HG02763 (cell line): ENCODE measurements around the gene PRKCSH.

Source experiments
- ATAC-seq: cut with Tn5 transposase; IDR thresholded peaks from one replicate; pipeline ENCODE4 v1.9.1; 2021; ENCODE audit warnings: mild to moderate bottlenecking, moderate library complexity; ENCODE audit not compliant: unreplicated experiment

PRKCSH gene

DNA sequence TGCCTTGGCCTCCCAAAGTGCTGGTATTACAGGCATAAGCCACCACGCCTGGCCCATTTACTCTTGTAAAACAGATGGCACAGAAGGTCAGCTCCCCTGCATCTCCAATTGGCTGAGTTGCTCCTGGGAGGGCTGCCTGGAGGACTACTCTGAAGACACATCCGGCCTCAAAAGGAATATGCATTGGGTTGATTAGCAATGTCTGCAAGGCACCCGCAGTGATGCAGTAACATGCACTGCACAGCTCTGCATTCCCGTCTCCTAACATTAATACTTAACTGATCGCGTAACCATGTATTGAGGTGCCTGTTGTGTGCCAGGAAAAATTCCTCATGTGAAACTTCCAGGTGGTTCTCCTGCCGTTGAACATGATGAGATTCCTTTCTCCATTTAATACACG, 40.4 kb downstream of the PRKCSH start:
- no peak for ATAC-seq

DNA sequence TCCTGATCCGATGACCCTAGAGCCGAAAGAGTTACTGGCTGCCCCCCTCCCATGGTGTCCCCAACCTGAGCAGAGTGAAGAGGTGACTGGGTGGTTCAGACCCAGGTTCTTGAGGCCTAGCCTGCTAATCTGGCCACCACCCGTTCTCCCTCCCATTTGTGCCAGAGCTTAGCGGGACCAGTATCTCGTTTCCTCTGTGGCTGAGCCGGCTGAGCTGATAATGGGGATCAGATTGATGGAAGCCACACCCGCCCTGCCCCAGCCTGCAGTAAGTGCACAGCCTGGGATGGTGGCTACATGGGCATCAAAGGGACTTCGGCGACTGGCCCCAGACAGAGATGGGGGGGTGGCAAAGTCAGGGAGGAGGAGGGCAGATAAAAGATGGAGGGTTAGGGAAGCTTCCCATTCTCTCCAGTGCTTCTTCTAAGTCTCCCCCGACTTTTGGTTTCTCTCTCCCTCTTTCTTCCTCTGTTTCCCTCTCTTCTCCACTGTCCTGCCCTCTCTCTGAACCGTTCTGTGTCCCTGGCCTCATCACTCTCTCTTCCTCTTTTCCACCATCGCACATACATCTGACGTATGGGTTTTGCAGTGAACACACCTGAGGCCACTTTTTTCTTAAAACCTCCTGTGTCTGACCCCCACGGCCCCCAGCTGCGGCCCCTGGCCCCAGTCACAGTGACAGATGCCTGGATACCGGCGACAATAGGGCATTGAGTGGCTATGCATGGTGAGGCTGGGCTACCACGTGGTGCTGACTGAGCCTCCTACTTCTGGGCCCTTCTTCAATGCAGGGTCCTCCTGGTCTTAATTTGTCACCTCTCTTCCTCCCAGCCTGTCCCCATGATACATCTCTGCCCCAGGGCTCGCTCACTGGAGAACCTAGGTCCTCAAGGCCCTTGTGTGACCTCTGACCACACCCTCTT, 43.0 kb downstream of the PRKCSH start:
- ATAC-seq, result no peak

DNA sequence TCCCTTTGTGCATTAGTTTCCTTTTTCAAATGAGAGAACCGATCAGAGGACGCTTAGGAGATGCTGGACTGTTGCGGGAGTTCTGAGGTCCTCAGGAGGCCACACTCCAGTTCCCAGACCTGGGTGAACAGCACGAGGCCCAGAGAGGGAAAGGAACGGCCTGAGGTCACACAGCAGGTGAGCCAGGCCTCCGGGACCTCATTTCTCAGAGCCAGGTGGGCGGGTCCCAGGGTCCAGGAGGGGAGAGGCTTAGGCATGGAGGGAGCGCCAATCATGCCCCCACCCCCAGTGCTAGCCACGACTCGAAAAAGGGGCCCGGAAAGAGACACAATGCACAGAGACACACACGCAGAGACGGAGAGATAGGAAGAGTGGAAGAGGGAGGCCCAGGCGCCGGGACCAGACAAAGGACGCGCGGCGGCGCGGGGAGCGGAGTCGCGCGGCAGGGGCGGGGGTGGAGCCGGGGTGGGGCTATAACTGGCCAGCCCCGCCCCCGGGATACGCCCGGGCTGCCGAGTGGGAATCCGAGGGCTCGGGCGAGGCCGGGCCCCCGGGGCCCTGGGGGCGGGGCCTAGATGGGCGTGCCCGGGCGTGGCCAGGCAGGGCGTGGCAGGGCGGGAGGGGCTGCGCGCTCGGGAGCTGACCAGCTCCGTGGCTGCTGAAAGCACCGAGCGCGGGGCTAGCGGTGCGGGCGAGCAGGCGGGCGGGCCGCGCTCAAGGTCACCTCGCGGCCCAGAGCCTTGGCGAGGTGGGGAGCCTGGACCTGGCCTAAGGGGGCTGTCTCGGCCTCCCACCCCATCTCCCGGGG, 43.9 kb downstream of the PRKCSH start:
- ATAC-seq, result no peak

DNA sequence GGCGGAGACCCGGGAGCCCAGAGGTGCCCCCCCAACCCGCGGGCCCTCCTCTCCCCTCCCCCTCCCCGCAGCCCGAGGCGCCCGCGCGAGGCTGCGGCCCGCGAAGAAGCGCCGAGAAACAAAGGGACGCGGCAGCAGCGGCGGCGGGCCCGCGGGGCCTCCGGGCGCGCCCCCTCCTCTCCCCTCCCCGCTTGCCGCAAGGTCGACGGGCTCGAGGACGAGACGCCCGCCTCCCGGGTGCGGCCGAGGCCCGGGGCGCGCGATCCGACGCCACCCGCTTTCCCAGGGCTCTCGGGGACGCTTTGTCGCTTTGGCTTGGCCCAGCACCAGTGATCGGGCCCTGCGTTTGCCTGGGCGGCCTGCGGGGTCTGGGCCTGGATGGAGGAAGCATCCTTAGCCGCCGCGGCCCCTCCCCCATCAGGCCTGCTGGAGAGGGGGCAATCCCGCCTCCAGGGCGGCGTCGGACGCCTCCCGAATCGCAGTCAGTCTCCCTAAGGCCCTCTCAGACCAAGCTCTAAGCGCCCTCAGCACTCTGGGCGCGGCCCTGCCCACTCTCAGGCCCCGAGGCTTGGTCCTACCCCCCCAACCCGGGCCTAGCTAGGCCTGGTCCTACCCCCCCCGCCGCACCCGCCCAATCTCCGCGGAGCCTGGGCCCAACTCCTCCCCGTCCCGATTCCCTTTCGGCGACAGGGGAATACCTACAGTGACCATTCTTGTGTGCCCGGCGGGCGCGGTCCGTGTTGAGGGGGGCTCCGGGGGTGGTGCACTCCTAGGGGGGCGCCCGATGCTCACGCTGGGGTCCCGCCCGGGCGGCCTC, 44.7 kb downstream of the PRKCSH start:
- no peak for ATAC-seq

DNA sequence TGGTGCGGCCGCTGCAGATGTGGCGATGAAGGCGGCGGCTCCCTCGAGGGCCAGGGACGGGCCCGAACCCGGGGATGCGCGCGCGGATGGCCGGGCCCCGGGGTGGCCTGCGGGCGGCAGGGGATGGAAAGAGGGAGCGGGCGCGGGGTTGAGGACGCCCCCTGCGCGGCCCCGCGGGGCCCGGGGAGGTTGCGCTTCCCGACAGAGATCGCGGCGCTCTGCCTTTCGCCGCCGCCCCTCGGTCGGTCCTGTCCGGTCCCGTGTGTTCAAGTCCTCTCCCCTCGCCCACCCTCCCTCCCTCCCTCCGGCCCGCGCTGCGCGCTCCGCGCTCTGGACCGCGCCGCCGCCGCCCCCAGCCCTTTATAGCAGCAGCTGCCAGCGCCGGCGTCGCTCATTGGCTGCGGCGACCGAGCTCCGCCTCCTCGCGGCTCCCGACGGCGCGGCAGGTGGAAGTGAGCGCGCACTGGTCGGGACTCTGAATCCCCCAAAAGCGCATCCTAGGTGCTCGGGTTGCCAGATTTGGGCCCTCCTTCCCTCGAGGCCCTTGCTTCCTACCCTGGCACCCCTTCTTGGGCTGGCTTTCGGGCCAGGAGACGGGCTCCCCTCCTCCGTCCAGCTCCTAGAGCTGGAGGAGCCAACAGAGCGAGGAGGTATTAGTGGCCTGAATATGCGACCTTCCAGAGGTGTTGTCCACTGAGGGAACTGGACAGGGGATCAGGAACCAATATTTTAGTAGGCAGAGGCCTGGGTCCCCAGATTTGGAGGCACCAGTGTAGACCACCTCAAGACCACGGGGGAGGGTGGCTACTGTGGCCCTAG, 45.5 kb downstream of the PRKCSH start, which contains the start of gene ELAVL3:
ELAVL3 (minus strand) TSS at position 332 of the 819 bp plus-strand sequence. CDS start 438 bp downstream, outside the sequence.
- ATAC-seq, result no peak

DNA sequence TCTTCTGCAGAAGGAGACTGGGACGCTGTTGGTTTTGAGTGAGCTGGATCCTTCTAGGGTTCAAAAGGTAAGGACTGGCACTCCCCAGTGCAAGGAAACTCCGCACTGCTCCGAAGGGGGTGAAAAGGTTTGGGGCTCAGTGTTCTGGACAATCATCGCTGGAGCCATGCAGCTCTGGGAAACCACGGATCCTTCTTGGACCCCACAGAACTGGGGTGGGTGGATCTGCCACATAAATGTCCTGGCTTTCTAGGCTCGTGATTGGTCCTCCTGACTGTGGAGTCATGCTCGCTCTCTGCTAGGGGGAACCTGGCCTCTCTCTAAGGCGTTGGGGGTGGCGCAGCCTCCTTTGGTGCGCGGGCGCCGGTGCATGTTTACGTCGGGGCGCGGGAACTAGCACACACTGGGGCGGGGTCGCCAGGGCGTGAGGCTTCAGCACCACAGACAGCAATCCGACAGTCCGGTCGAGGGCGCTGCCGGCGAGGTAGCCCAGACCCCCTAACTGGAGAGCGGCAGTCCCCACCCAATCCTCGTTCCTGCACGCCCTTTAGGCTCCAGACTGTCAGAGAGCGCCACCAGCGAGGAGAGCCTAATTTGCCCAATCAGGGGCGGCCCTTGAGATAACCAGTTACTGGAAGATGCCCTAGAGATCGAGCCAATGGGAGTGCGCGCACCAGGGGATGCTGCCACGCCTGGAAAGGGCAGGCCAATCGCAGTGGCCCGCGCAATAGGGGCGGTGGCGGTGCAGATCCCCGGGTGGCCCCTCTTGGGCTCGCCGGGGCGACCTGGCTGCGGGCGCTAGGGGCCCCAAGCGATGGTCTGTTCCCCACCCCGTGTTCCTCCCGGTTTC, 46.3 kb downstream of the PRKCSH start:
- ATAC-seq, result peak; percentile 63

DNA sequence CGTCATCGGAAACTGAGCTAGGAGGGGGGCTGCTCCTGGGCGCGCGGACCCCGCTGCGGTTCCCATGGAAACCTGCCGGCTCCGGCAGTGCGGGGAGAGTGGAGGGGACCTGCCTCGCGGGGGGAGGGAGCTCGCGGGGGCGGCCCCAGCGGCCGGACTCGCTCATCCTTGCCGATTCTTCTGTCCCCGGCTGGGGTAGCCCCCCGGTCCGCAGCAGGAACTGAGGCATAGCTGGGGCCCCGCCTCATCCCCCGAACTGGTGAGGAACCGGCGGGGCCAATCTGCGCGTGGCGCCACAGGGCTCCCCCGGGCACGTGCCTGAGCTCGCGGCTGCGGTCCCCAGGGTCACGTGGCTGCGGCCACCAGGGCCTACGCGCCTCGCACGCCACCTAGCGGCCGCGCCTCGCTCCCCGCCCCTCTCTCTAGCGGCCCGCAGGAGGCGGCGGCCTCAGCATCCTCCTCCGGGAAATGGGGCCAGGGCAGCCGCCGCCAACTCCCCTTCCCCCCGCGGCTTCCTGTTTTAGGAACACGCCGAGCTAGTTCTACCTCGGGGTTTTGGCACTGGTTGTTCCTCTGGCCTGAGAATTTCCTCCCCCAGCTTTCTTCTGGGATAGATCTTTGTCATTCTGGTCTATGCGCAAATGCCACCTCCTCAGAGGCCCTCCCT, 47.1 kb downstream of the PRKCSH start:
- ATAC-seq, result peak; percentile 70

DNA sequence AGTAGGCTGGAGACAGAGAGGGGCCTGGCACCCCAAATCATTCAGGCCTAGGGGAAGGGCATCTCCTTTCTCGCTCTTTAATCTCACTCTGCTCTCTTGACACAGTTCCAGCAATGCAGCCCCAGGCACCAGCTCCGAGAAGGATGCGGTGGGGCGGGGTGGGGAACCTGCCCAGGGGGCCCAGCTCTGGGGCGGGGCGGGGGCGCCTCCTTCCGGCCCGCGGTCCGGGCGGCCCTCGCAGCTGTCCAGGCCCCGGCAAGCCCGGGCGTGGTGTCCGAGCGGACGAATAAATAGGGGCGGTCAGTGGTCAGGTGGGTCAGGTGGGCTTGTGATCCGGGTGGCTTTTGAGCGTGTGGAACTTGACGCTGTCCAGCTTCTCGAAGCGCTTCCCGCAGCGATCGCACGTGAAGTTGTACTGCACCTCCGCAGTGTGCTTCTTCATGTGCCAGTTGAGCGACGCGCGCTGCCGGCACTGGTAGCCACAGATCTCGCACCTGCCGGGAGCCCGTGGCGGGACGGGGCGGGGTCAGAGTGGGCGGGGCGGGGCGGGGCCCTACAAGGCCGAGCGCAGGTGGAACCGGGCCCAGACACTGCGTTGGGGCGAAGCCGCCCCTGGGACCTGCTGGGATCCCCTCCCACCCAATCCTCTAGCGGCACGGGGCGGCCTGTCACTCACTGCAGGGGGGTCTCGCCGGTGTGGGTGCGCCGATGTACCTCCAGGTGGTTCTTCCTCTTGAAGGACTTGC, 48.1 kb downstream of the PRKCSH start:
- no peak for ATAC-seq

DNA sequence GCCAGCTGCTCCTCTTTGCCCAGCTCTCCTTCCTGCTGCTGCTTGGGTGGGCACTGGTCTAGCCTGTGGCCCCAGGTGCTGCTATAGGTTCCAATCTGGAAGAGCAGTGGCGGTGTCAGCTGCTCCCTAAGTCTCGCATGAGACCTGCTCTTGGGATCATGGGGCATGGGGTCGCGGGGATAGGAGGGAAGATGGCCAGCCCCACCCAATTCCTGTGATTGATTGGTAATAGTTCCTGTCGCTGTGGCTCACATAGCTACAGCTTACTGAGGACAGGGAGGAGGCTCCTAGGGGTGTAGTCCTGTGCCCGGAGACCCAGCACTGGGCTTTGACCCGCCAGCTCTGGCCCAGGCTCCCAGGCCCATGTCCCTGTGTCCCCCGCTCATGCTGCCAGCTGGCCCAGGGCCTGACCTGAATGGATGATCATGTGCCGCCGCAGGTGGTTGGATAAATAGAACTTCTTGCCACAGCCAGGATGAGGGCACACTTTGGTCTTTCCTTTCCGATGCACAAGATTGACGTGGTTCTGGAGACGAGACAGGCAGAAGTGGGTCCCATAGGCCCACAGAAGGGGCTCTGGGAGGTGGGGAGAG, 49.9 kb downstream of the PRKCSH start:
- no peak for ATAC-seq

DNA sequence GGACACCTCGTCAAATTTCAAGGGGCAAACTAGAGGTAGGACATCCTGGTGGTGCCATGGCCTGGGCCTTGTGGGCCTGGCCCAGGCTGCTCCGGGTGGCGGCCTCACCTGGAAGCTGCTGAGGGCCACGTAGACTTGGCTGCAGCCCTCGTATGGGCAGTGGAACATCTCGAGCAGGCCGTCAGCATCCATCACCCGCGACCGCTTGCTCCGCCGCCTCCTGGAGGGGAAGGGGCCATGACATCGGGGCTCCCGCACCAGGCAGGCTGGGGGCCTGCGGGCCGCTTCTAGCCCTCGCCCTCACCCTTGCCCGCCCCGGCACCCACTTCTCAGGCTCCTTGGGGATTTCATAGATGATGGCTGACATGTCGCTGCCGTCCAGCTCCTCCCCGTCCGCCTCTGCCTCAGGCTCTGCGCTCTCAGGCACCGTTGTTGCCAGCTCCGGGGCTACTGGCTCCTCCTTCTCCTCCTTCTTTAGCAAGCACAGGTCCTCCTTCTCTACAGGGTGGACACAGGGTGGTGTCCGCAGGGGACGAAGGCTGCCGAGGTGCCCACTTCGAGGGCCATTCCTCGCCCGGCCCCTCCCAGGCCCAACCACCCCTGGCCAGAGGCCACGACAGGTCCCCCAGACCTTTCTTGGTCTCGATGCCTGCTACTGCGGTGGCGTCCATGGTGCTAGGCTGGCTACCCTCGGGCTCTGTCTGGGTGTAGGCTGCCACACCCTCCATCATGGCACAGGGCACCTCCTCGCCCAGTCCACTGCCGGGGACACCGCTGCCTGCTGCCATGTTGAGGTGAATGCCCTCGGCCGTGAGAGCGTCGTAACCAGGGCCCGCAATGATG, 51.4 kb downstream of the PRKCSH start:
- ATAC-seq, result no peak

DNA sequence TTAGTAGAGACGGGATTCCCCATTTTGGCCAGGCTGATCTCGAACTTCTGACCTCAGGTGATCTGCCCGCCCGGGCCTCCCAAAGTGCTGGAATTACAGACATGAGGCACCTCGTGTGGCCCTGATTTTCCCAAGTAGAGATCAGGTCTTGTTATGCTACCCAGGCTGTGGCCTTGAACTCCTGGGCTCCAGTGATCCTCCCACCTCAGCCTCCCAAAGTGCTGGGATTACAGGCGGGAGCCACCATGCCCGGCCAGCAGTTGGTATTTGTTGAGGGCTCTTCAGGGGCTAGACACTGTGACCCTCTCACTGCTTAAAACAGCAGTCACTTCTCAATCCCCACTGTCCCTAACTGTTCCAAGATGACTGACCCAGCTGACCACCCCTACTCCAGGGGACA, 53.9 kb downstream of the PRKCSH start:
- no peak for ATAC-seq

DNA sequence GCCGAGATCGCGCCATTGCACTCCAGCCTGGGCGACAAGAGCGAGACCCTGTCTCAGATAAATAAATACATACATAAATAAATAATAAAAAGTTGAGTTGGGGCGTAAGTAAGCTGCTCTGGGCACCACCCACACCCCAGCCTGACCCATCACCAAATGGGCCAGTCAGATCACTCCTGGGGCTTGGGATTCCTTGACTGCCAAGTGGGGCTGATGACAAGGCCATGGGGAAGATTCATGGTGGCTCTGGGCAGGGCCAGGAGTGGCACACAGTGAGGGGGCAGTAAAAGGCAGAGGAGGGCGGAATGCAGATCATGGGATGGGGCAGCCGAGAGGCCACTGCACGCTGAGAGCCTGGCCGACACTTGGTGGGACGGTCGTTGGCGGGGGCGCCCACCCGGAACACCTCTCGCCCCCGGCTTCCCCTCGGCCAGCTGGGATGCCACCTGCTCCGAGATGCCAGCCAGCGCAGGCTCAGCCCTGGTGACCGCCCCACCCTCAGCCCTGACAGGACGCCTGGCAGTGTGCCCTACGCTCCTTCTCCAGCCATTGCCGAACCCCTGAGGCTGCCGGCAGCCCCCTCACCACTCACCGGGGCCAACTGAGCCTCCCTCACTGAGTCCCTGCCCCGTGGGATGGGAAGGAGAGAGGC, 59.3 kb downstream of the PRKCSH start:
- ATAC-seq, result no peak

DNA sequence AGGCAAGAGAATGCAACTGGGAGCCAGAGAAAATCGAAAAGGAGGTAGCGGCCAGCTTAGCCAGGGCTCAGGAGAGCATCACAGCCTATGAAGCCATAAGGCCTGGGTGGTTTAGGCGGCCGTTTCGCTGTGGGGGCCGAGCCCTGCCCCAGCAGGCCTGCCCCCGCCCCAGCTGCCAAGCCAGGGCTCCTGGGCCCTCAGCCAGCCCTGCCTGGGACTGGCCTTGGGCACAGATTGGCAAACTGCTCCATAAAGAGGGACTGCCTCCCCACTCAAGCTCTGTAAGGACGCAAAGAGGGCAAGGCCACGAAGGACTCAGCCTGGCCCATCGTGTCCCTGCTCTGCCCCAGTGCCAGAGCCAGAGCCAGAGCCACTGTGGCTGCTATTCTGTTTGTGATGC, 60.0 kb downstream of the PRKCSH start:
- no peak for ATAC-seq

DNA sequence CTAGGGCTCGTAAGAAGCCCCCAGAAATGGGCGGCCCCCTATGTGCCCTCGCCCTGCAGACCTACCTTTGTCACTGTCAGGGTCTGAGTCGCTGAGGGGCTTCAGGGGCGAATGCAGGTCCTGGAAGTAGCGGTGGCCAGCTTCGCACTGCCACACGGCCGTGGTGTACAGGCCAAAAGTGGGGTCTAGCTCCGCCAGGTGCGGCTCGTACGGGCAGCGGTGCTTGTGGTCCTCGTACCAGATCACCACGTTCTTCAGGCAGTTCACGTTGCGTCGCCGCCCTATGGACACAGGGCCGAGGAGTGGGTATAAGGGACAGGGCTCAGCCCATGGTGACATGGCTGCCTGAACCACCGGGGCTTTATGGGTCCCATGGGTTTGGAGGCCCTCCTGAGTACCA, 60.5 kb downstream of the PRKCSH start:
- no peak for ATAC-seq

DNA sequence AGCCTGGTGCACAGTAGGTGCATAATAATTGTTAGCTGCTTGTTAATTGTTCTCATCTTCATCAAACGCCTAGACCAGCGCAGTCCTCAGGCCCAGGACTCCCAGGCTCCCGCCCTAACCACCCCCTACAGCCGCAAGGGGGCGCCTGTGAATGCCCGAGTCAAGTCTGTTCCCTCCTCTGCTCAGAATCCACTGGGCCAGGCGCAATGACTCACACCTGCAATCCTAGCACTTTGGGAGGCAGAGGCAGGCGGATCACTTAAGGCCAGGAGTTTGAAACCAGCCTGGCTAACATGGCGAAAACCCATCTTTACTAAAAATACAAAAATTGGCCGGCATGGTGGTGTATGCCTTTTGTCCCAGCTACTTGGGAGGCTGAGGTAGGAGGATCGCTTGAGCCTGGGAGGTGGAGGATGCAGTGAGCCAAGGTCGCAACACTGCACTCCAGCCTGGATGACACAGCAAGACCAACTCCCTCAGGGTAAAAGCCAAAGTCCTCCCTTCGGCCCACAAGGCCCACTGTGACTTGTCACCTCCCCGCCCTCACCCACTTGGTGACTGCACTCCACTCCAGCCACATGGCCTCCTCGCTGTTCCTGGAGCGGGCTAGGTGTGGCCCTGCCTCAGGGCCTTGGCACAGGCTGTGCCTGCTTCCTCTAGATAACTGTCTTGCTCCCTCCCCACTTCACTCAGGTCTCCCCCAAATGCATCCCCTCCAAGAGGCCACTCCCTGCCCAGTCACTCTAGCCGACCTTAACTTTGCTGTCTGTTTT, 61.1 kb downstream of the PRKCSH start:
- ATAC-seq, result no peak
